ENCODE measurements around the gene TMEM255A.
"Not testable (repeated sequence)": the region's sequence is repeated elsewhere in the genome, so short reads cannot be mapped to it uniquely, and the experiment has no call there.

TMEM255A gene

GRCh38 chrX:120310861-120311726 is at the start of gene TMEM255A:
TSS of gene TMEM255A (minus strand) at chrX:120311461. CDS start at chrX:120311309, 152 bp downstream.
- DNase-seq = peak in 1 of 2 experiments; percentile 23

- peak; percentile 56 to 66 for DNase-seq
Observed at GRCh38 chrX:120358737-120359456, 47.6 kb upstream of the TMEM255A start.

- DNase-seq = no peak
Observed at GRCh38 chrX:120357186-120357585, 45.9 kb upstream of the TMEM255A start.

- DNase-seq = no peak
Observed at GRCh38 chrX:120356084-120356483, 44.8 kb upstream of the TMEM255A start.

GRCh38 chrX:120350450-120351138 is 39.3 kb upstream of the TMEM255A start:
- no peak for DNase-seq

GRCh38 chrX:120344566-120344965 is 33.3 kb upstream of the TMEM255A start:
- DNase-seq = not testable (repeated sequence)

GRCh38 chrX:120336899-120337298 is 25.6 kb upstream of the TMEM255A start:
- DNase-seq = no peak

- DNase-seq = no peak
Observed at GRCh38 chrX:120335289-120335688, 24.0 kb upstream of the TMEM255A start.

- no peak for DNase-seq
Observed at GRCh38 chrX:120334603-120335002, 23.3 kb upstream of the TMEM255A start.

GRCh38 chrX:120334151-120334550 is 22.9 kb upstream of the TMEM255A start:
- no peak for DNase-seq

- no peak for DNase-seq
Observed at GRCh38 chrX:120332394-120332793, 21.1 kb upstream of the TMEM255A start.

- DNase-seq = no peak
Observed at GRCh38 chrX:120331116-120331515, 19.9 kb upstream of the TMEM255A start.

- no peak for DNase-seq
Observed at GRCh38 chrX:120321520-120322281, 10.4 kb upstream of the TMEM255A start.

- DNase-seq = no peak
Observed at GRCh38 chrX:120318411-120318810, 7.2 kb upstream of the TMEM255A start.

- no peak for DNase-seq
Observed at GRCh38 chrX:120316587-120317283, 5.5 kb upstream of the TMEM255A start.

GRCh38 chrX:120315776-120316175 is 4.5 kb upstream of the TMEM255A start:
- no peak for DNase-seq

- DNase-seq = no peak
Observed at GRCh38 chrX:120311727-120312063, 434 bp upstream of the TMEM255A start.

GRCh38 chrX:120309873-120310705 is 1.2 kb downstream of the TMEM255A start:
- DNase-seq = peak in 1 of 2 experiments; percentile 29

- peak; percentile 63 to 72 for DNase-seq
Observed at GRCh38 chrX:120308959-120309872, 2.0 kb downstream of the TMEM255A start.

GRCh38 chrX:120308558-120308957 is 2.7 kb downstream of the TMEM255A start:
- no peak for DNase-seq
